SH-SY5Y (cell line): Measurements from ENCODE around the gene SCYGR6.

ENCODE experiments used
- GATA2 ChIP-seq: IDR thresholded peaks from 2 replicates; pipeline ENCODE4 v1.6.1; 2011; ENCODE audit warnings: mild to moderate bottlenecking, low read depth, low read length
- GATA3 ChIP-seq: IDR thresholded peaks from 2 replicates; pipeline ENCODE4 v1.6.1; 2011; ENCODE audit warnings: low read depth, mild to moderate bottlenecking, low read length, moderate library complexity

DNA sequence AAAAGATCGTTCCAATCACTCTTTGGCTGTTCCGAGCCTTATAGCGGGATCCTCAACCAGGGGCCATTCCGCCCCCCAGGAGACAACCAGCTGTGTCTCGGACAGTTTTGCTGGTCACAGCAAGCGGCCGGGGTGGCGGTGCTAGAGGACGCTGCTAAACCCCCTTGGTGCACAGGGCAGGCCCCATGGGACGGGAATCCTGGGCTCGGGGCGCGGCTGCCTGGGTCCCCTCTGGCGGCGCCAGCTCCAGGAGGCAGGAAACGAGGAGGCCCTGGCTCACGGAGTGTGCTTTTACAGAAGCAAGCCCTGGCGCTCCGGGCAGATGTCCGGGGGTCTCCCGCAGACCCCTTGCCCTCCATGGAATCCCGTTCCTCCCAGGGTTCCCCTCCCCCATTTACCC is 43.3 kb upstream of the SCYGR6 start:
- TF ChIP-seq GATA2 (no peak), GATA3 (no peak)
